Gastroesophageal sphincter (tissue), 3 donors: ENCODE measurements around the gene NDE1.

Experiments
- POLR2A ChIP-seq, 2 donors: fragments of 450-650 bp; IDR thresholded peaks; one replicate each; pipeline ENCODE4 v1.6.1; 2017; ENCODE audit warnings: antibody characterized with exemption in 2 of 2, mild to moderate bottlenecking in 2 of 2, moderate library complexity in 1 of 2
- POLR2AphosphoS5 ChIP-seq: sonication (generic); formaldehyde crosslinking; IDR thresholded peaks from one replicate; pipeline ENCODE4 v1.6.1; 2017; ENCODE audit warnings: antibody characterized with exemption
- TF ChIP-seq, protein P1 (sequence below), 4 experiments: fragments of 200-600 bp in 2 of 4; fragments of 450-650 bp in 2 of 4; sonication (generic) in 1 of 4; IDR thresholded peaks; one replicate each; pipeline ENCODE4 v1.5.1; 2017 to 2019; ENCODE audit warnings: antibody characterized with exemption in 4 of 4, mild to moderate bottlenecking in 2 of 4, moderate library complexity in 2 of 4

DNA sequence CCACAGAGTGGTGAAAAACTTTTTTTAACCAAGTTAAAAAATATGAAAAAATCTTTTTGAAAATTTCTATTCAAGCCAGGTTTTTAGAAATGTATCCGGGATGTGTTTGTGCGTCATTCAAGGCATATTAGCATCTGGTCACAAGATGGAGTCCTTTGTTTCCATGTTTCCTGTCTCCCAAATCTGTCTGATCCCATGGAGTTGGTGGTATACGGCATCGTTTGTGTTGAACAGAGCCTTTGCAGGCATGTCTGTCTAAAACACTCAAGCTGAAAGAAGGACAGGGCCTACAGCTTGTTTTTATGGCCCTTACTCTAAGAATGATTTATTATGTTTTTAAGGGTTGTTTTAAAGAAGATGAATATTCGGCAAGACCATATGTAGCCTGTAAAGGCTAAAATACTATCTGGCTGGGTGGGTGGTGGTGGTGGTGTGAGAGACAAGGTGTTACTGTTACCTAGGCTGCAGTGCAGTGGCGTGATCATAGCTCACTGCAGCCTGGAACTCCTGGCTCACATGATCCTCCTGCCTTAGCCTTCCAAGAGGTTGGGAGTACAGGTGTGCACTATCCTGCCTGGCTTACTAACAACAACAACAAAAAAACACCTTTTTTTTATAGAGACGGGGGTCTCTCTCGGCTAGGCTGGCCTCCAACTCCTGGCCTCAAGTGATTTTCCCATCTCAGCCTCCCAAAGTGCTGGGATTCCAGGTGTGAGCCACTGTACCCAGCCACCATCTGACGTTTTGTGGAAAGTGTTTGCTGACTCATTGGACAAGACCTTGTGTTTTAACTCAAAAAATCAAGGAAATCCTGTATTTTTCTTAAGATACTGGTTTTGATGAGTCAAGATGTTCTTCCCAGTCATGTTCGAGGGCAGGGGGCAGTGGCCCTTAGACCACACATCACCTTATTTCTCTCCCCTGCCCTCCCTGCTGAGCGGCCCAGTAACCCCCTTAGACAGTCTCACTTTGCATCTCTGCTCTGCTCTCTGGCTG is 52.2 kb downstream of the NDE1 start:
- TF ChIP-seq, protein P1, sequence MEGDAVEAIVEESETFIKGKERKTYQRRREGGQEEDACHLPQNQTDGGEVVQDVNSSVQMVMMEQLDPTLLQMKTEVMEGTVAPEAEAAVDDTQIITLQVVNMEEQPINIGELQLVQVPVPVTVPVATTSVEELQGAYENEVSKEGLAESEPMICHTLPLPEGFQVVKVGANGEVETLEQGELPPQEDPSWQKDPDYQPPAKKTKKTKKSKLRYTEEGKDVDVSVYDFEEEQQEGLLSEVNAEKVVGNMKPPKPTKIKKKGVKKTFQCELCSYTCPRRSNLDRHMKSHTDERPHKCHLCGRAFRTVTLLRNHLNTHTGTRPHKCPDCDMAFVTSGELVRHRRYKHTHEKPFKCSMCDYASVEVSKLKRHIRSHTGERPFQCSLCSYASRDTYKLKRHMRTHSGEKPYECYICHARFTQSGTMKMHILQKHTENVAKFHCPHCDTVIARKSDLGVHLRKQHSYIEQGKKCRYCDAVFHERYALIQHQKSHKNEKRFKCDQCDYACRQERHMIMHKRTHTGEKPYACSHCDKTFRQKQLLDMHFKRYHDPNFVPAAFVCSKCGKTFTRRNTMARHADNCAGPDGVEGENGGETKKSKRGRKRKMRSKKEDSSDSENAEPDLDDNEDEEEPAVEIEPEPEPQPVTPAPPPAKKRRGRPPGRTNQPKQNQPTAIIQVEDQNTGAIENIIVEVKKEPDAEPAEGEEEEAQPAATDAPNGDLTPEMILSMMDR (IDR thresholded peaks at IDR 0.05), result no peak
- no peak for TF ChIP-seq POLR2A (IDR thresholded peaks at IDR 0.05)
- peak; percentile 63 for TF ChIP-seq POLR2AphosphoS5
